Fibroblast of mammary gland (primary cell): ENCODE results near the gene ASB11.
A peak's percentile ranks its signal among the peaks of the same experiment; 100 is the strongest.
"Not testable (repeated sequence)": the region's sequence is repeated elsewhere in the genome, so short reads cannot be mapped to it uniquely, and the experiment has no call there.

Experiments used
- DNase-seq: peaks from one replicate; pipeline ENCODE4 v3.0.0-alpha.2; 2010; ENCODE audit warnings: low read depth
- H3K4me3 ChIP-seq: 2 replicates; pipeline ENCODE4 v1.5.1; 2011; ENCODE audit warnings: low read depth, mild to moderate bottlenecking, low read length, moderate library complexity; ENCODE audit not compliant: control insufficient read depth
- TF ChIP-seq, protein P1 (sequence below): conservative IDR thresholded peaks from 2 replicates; pipeline ENCODE4 v1.5.1; 2011; ENCODE audit warnings: low read depth, low read length, inconsistent platforms; ENCODE audit not compliant: control insufficient read depth, insufficient read depth

Gene ASB11

DNA sequence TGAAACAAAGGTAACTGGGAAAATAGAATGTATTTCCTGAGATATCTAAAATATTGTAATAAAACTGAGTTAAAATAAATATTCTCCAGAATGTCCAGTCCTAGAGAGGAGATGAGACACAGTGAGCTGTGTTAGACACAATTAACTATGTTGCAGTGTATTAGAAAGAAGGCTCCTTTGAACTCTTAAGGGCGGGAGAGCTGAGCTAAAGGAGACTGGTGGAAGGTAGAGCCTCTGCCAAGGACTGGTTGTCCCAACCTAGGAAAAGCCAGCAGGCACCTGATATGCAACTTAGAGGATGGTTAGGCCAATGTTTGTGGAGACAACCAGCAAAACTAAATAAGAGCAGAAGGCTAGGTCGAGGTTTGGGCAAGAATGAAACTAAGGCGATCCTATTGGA lies 4.3 kb downstream of the ASB11 start:
- no peak overlapping the region for H3K4me3 ChIP-seq
- TF ChIP-seq, protein P1, sequence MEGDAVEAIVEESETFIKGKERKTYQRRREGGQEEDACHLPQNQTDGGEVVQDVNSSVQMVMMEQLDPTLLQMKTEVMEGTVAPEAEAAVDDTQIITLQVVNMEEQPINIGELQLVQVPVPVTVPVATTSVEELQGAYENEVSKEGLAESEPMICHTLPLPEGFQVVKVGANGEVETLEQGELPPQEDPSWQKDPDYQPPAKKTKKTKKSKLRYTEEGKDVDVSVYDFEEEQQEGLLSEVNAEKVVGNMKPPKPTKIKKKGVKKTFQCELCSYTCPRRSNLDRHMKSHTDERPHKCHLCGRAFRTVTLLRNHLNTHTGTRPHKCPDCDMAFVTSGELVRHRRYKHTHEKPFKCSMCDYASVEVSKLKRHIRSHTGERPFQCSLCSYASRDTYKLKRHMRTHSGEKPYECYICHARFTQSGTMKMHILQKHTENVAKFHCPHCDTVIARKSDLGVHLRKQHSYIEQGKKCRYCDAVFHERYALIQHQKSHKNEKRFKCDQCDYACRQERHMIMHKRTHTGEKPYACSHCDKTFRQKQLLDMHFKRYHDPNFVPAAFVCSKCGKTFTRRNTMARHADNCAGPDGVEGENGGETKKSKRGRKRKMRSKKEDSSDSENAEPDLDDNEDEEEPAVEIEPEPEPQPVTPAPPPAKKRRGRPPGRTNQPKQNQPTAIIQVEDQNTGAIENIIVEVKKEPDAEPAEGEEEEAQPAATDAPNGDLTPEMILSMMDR, result no peak
- DNase-seq, result no peak

DNA sequence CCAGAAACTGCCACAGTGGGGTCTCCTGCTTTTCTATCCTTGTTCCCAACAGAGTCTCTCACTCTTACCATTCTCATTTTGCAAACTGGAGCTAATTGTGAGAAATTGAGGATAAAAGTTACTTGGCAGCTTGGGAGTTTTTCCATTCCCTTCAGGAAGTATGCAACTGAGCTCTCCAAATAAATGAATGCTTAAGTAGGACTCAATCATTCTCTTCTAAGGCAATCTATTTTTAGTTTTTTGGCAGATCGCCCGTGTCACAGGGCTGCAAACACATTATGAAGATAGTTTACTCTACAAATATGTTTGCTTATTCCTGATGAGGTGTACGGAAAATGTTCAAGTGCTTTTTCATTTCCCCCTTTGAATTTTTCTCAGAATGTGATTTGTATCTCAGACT lies 5.3 kb downstream of the ASB11 start:
- no peak overlapping the region for H3K4me3 ChIP-seq
- TF ChIP-seq, protein P1, result no peak
- peak; percentile 33 for DNase-seq

DNA sequence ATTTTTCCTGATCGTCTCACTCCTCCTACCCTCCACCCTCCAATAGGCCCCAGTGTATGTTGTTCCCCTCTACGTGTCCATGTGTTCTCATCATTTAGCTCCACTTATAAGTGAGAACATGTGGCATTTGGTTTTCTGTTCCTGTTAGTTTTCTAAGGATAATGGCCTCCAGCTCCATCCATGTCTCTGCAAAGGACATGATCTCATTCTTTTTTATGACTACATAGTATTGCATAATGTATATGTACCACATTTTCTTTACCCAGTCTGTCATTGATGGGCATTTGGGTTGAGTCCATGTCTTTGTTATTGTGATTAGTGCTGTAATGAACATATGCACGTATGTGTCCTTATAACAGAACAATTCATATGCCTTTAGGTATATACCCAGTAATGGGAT lies 9.5 kb downstream of the ASB11 start:
- not testable (repeated sequence) for DNase-seq, H3K4me3 ChIP-seq

DNA sequence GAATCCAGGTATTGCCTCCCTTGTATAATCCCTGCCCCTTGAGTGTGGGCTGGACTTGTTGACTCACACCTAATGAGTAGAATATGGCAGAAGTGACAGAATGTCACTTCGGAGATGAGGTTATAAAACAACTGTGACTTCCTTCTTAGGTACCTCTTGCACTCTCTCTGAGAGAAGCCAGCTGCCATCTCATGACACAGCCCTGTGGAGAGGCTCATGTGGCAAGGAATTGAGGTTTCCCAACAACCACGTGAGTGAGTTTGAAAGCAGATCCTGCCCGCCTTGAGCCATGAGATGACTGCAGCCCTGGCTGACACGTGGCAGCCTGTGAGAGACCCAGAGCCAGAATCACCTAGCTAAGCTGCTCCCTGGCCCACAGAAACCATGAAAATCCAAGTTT lies 13.5 kb downstream of the ASB11 start:
- TF ChIP-seq, protein P1, result no peak
- peak; percentile 40 for DNase-seq
- H3K4me3 ChIP-seq, result no peak overlapping the region

DNA sequence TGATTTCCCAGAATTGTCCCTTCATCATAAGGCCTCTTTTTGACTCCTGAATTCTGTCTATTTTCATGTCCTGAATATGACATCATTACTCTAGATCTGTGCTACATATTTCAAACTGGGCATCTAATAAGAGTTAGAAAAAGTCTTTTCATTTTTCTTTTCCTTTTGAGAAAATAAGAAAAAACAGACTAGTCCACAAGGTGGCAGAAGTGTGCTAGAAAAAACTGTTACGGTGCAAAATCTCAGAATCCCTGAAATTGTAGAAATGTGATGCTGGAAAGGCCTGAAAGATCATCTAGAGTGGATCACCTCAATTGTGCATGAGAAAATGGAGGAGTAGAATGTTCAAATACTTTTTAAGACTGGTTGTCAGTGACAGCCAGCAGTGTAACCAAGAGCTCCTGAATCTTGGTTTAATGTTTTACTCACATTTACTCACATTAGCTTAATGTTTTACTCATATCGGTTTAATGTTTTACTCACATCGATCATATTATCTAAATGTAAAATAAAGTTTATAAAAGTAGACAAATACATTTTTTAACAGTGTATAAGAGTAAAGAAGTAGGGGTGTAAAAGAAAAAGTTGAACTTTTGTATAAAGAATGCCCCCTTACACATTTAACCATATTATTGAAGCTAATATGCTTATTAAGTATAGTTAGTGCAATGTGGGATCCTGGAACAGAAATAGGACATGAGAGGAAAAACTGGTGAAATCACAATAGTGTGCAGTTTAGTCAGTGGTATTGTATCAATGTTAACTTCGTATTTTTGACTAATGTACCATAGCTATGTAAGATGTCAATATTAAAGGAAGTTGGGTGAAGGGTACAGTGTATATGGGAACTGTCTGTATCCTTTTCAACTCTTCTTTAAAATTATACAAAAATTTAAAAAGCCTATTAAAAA lies 15.2 kb downstream of the ASB11 start:
- TF ChIP-seq, protein P1, result peak; percentile 43
- H3K4me3 ChIP-seq, result no peak overlapping the region
- DNase-seq, result peak; percentile 28

DNA sequence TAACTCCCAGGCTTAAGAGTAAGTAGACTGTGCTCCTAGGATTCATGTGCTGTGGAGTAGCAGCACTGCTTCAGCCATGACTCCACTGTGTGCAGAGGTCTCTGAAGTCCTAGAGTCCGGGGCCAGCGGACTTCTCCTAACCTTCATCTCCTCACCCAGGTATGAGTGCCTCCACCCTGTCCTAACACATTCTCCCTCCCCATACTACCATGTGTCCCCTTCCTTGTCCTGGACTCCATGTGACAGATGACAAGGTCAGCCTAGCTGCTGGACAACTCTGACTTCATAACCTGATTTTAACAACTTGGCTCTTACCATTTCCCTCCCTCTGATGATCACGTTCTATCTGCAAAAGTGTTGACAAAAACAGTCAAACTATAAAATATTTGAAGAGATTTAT lies 16.7 kb downstream of the ASB11 start:
- TF ChIP-seq, protein P1, result no peak
- H3K4me3 ChIP-seq, result no peak overlapping the region
- DNase-seq, result no peak

DNA sequence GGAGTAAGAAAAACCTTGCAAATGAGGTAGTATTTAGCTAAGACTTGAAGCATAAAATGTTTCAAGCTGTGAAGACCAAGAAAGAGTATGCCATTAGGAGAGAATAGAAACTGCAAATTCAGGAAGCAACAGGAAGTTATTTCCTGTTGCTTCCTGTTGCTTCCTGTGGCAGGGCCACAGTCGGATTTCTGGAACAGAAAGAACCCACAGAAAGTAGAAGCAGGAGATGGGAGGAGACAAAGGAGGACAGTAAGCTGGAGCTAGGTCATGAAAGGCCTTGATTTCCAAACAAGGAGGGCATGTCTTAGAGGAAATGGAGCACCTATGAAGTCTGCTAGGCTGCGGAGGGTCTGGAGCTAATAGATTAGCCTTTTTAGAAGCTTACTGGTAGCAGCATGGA lies 17.2 kb downstream of the ASB11 start:
- no peak for DNase-seq
- TF ChIP-seq, protein P1, result no peak
- no peak overlapping the region for H3K4me3 ChIP-seq
